Endometrium (tissue), 2 donors: ENCODE results near the gene DECR2.
"Not testable (repeated sequence)": the region's sequence is repeated elsewhere in the genome, so short reads cannot be mapped to it uniquely, and the experiment has no call there.

Experiments
- FAIRE-seq: peaks from 2 replicates; lab custom pipeline; 2012; peaks lifted over from hg19 to GRCh38; lab: Jason Lieb, UNC
- donor health status: control.
- donor health status: control.

DECR2 gene

GRCh38 chr16:379183-379960, 22.3 kb upstream of the DECR2 start:
- no peak for FAIRE-seq

GRCh38 chr16:379961-380761, 21.5 kb upstream of the DECR2 start:
- no peak for FAIRE-seq

GRCh38 chr16:380762-381011, 21.0 kb upstream of the DECR2 start:
- no peak for FAIRE-seq

- no peak for FAIRE-seq
These were observed 20.5 kb upstream of the DECR2 start for GRCh38 chr16:381012-381788.

GRCh38 chr16:381789-382717, 19.6 kb upstream of the DECR2 start, which contains the start of gene PGAP6:
Gene PGAP6 (minus strand): TSS chr16:381978. CDS start chr16:381821, 157 bp downstream.
- no peak for FAIRE-seq

- FAIRE-seq, result no peak
These were observed 18.2 kb upstream of the DECR2 start for GRCh38 chr16:383326-384051.

GRCh38 chr16:386641-387156, 15.0 kb upstream of the DECR2 start:
- FAIRE-seq, result no peak

GRCh38 chr16:387761-388666, 13.7 kb upstream of the DECR2 start:
- FAIRE-seq, result not testable (repeated sequence)

GRCh38 chr16:389352-389751, 12.3 kb upstream of the DECR2 start:
- no peak for FAIRE-seq

GRCh38 chr16:391885-392335, 9.8 kb upstream of the DECR2 start:
- no peak for FAIRE-seq

- FAIRE-seq, result no peak
These were observed 9.1 kb upstream of the DECR2 start for GRCh38 chr16:392450-393030.

GRCh38 chr16:396199-396598, 5.5 kb upstream of the DECR2 start:
- FAIRE-seq, result no peak

GRCh38 chr16:396605-397004, 5.1 kb upstream of the DECR2 start:
- FAIRE-seq, result no peak

GRCh38 chr16:397135-397661, 4.5 kb upstream of the DECR2 start, which contains the start of gene NME4:
Gene NME4 (plus strand): TSS chr16:397199. CDS start chr16:397223, 24 bp downstream.
- no peak for FAIRE-seq

GRCh38 chr16:397736-398332, 3.9 kb upstream of the DECR2 start:
- FAIRE-seq, result no peak

- no peak for FAIRE-seq
These were observed 2.9 kb upstream of the DECR2 start for GRCh38 chr16:398561-399339.

- FAIRE-seq, result no peak
These were observed 2.2 kb upstream of the DECR2 start for GRCh38 chr16:399340-400019.
